Liver (tissue), 3 donors: ENCODE results near the gene CTNNA2.

Experiments
- ATF3 ChIP-seq: IDR thresholded peaks from 2 replicates; pipeline ENCODE4 v1.6.1; 2016; ENCODE audit warnings: antibody characterized with exemption
- CTCF ChIP-seq: fragments of 150-350 bp; IDR thresholded peaks from 2 replicates; pipeline ENCODE4 v1.5.1; 2017; ENCODE audit warnings: improper control_type of control experiment, low read depth, low read length; ENCODE audit not compliant: missing input control
- FOXA1 ChIP-seq: IDR thresholded peaks from 2 replicates; pipeline ENCODE4 v1.6.1; 2016; ENCODE audit warnings: antibody characterized with exemption
- GABPA ChIP-seq, 2 donors: IDR thresholded peaks in 1 of 2; conservative IDR thresholded peaks in 1 of 2; 2 replicates each; pipeline ENCODE4 v1.6.1; 2016; ENCODE audit warnings: antibody characterized with exemption in 2 of 2, mild to moderate bottlenecking in 1 of 2, moderate library complexity in 1 of 2
- JUND ChIP-seq, 2 donors: IDR thresholded peaks; 2 replicates each; pipeline ENCODE4 v1.6.1; 2016; ENCODE audit warnings: antibody characterized with exemption in 2 of 2
- MAX ChIP-seq: IDR thresholded peaks from 2 replicates; pipeline ENCODE4 v1.6.1; 2016; ENCODE audit warnings: antibody characterized with exemption
- RAD21 ChIP-seq, 2 donors: IDR thresholded peaks; 2 replicates each; pipeline ENCODE4 v1.6.1; 2016; ENCODE audit warnings: antibody characterized with exemption in 2 of 2, mild to moderate bottlenecking in 2 of 2
- RXRA ChIP-seq, 2 donors: IDR thresholded peaks; 2 replicates each; pipeline ENCODE4 v1.6.1; 2017 to 2018; ENCODE audit warnings: antibody characterized with exemption in 2 of 2, mild to moderate bottlenecking in 1 of 2
- SP1 ChIP-seq: IDR thresholded peaks from 2 replicates; pipeline ENCODE4 v1.6.1; 2018; ENCODE audit warnings: antibody characterized with exemption, mild to moderate bottlenecking
- TAF1 ChIP-seq: conservative IDR thresholded peaks from 2 replicates; pipeline ENCODE4 v1.6.1; 2016; ENCODE audit warnings: antibody characterized with exemption, mild to moderate bottlenecking
- YY1 ChIP-seq: IDR thresholded peaks from 2 replicates; pipeline ENCODE4 v1.6.1; 2016; ENCODE audit warnings: antibody characterized with exemption, mild to moderate bottlenecking
- donor health status: healthy.
- donor health status: healthy.

GRCh38 chr2:79580175-79580574 is 67.3 kb downstream of the CTNNA2 start:
- TF ChIP-seq CTCF (no peak), MAX (no peak), JUND (IDR thresholded peaks at IDR 0.05) (no peak), RAD21 (IDR thresholded peaks at IDR 0.05) (no peak), YY1 (no peak), GABPA (IDR thresholded peaks at IDR 0.05 in 1 of 2, conservative IDR thresholded peaks at IDR 0.05 in 1 of 2) (no peak), FOXA1 (no peak), RXRA (IDR thresholded peaks at IDR 0.05) (no peak), TAF1 (no peak), SP1 (no peak), ATF3 (no peak)
